ENCODE results near the gene HYCC2.

GRCh38 chr2:201093573-201093972 is 22.1 kb upstream of the HYCC2 start:
- TF ChIP-seq, protein P1, sequence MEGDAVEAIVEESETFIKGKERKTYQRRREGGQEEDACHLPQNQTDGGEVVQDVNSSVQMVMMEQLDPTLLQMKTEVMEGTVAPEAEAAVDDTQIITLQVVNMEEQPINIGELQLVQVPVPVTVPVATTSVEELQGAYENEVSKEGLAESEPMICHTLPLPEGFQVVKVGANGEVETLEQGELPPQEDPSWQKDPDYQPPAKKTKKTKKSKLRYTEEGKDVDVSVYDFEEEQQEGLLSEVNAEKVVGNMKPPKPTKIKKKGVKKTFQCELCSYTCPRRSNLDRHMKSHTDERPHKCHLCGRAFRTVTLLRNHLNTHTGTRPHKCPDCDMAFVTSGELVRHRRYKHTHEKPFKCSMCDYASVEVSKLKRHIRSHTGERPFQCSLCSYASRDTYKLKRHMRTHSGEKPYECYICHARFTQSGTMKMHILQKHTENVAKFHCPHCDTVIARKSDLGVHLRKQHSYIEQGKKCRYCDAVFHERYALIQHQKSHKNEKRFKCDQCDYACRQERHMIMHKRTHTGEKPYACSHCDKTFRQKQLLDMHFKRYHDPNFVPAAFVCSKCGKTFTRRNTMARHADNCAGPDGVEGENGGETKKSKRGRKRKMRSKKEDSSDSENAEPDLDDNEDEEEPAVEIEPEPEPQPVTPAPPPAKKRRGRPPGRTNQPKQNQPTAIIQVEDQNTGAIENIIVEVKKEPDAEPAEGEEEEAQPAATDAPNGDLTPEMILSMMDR (IDR thresholded peaks at IDR 0.05) = no peak
- TF ChIP-seq ZFX (IDR thresholded peaks at IDR 0.05; ENCODE audit: borderline replicate concordance) = no peak
